Loucy (cell line): ENCODE measurements around the gene DAG1.

Experiments
- H2AFZ ChIP-seq: fragments of 200-600 bp; sonication (generic); 2 replicates; pipeline ENCODE4 v1.6.0; 2016; ENCODE audit warnings: antibody characterized with exemption, mild to moderate bottlenecking, low read length, moderate library complexity
- H3F3A ChIP-seq: fragments of 200-600 bp; 2 replicates; pipeline ENCODE4 v1.6.0; 2016; ENCODE audit warnings: antibody characterized with exemption, low read depth, mild to moderate bottlenecking
- H3K27me3 ChIP-seq: fragments of 200-600 bp; sonication (generic); 2 replicates; pipeline ENCODE4 v1.6.1; 2014; ENCODE audit warnings: low read length, mild to moderate bottlenecking; ENCODE audit not compliant: insufficient read depth, poor library complexity, severe bottlenecking
- H3K36me3 ChIP-seq: fragments of 200-600 bp; sonication (generic); 2 replicates; pipeline ENCODE4 v1.6.1; 2016; ENCODE audit warnings: low read length; ENCODE audit not compliant: insufficient read depth
- H3K4me1 ChIP-seq: fragments of 200-600 bp; sonication (generic); 2 replicates; pipeline ENCODE4 v1.5.1; 2014; ENCODE audit warnings: low read length, mild to moderate bottlenecking; ENCODE audit not compliant: insufficient read depth, poor library complexity, severe bottlenecking
- H3K4me2 ChIP-seq: fragments of 200-600 bp; sonication (generic); 2 replicates; pipeline ENCODE4 v1.6.0; 2014; ENCODE audit warnings: antibody characterized with exemption, low read length, low read depth, mild to moderate bottlenecking; ENCODE audit not compliant: poor library complexity, severe bottlenecking
- H3K4me3 ChIP-seq: fragments of 200-600 bp; sonication (generic); 2 replicates; pipeline ENCODE4 v1.5.1; 2014; ENCODE audit warnings: low read length, mild to moderate bottlenecking, mixed read lengths; ENCODE audit not compliant: poor library complexity, severe bottlenecking
- H3K79me2 ChIP-seq: fragments of 200-600 bp; sonication (generic); 2 replicates; pipeline ENCODE4 v1.6.1; 2014; ENCODE audit warnings: low read length; ENCODE audit not compliant: insufficient read depth
- H3K9ac ChIP-seq: fragments of 200-600 bp; sonication (generic); 2 replicates; pipeline ENCODE4 v1.6.0; 2014; ENCODE audit warnings: mild to moderate bottlenecking, low read depth, low read length, moderate library complexity; ENCODE audit not compliant: poor library complexity, severe bottlenecking
- H3K9me2 ChIP-seq: fragments of 200-600 bp; sonication (generic); replicated peaks from 2 replicates; pipeline ENCODE4 v1.6.1; 2016; ENCODE audit warnings: low read depth, low read length, mixed read lengths
- H3K9me3 ChIP-seq: fragments of 200-600 bp; sonication (generic); 2 replicates; pipeline ENCODE4 v1.6.1; 2014; ENCODE audit warnings: mild to moderate bottlenecking, antibody characterized with exemption, low read length, low read depth; ENCODE audit not compliant: insufficient read depth
- H4K20me1 ChIP-seq: fragments of 200-600 bp; sonication (generic); 2 replicates; pipeline ENCODE4 v1.6.0; 2014; ENCODE audit warnings: antibody characterized with exemption, low read length, mild to moderate bottlenecking; ENCODE audit not compliant: insufficient read depth, poor library complexity, severe bottlenecking
- EZH2phosphoT487 ChIP-seq: fragments of 200-600 bp; IDR thresholded peaks from 2 replicates; pipeline ENCODE4 v1.6.1; 2018; ENCODE audit warnings: antibody characterized with exemption, mild to moderate bottlenecking, moderate library complexity, borderline replicate concordance
- TF ChIP-seq, protein P1 (sequence below): fragments of 200-600 bp; sonication (generic); conservative IDR thresholded peaks from 2 replicates; pipeline ENCODE4 v1.5.1; 2014; ENCODE audit warnings: mild to moderate bottlenecking, antibody characterized with exemption, low read length

DAG1 gene

DNA sequence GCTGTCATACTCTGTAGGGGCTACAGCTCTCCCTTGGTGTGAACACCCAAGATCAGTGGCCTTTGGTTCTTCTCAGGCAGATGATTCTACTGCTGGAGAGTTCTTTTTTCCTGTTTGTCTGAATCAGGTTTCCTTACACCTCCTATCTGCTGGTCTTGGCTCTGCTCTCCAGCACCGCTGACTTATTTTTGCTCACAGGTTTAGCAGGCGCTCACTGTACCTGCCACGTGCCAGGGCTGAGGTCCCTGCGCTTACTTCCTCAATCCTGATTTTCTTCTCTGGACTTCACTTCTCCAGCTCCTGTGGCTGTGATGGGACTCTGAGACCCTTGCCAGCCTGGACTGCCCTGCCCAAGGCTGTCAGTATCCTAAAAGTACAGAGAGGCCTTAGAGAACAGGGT lies 93.7 kb downstream of the DAG1 start:
- Histone ChIP-seq H3K9ac (no peak overlapping the region), H3K9me3 (no peaks in the 10 kb centered on the region), H3K9me2 (no peaks in the 10 kb centered on the region), H3K27me3 (no peaks in the 10 kb centered on the region), H3K4me3 (no peak overlapping the region), H3K4me2 (no peak overlapping the region), H3K4me1 (no peaks in the 10 kb centered on the region), H4K20me1 (no peaks in the 10 kb centered on the region), H3F3A (no peaks in the 10 kb centered on the region), H3K36me3 (no peaks in the 10 kb centered on the region), H3K79me2 (no peaks in the 10 kb centered on the region), H2AFZ (no peak overlapping the region)
- TF ChIP-seq EZH2phosphoT487, result no peak
- TF ChIP-seq, protein P1, sequence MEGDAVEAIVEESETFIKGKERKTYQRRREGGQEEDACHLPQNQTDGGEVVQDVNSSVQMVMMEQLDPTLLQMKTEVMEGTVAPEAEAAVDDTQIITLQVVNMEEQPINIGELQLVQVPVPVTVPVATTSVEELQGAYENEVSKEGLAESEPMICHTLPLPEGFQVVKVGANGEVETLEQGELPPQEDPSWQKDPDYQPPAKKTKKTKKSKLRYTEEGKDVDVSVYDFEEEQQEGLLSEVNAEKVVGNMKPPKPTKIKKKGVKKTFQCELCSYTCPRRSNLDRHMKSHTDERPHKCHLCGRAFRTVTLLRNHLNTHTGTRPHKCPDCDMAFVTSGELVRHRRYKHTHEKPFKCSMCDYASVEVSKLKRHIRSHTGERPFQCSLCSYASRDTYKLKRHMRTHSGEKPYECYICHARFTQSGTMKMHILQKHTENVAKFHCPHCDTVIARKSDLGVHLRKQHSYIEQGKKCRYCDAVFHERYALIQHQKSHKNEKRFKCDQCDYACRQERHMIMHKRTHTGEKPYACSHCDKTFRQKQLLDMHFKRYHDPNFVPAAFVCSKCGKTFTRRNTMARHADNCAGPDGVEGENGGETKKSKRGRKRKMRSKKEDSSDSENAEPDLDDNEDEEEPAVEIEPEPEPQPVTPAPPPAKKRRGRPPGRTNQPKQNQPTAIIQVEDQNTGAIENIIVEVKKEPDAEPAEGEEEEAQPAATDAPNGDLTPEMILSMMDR, result no peak

DNA sequence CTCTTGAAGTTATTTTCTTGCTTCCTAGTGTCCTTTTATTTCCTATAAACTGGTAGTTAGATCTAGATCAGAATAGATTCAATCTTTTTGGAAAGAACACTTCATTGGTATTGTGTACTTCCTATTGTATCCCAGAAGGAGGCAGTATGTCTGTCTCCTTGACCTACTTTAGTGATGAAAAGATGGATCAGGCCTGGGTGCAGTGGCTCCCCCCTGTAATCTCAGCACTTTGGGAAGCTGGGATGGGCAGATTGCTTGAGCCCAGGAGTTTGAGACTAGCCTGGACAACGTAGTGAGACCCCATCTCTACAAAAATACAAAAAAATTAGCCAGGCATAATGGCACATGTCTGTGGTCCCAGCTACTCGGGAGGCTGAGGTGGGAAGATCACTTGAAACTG lies 96.2 kb downstream of the DAG1 start:
- Histone ChIP-seq H3K4me2 (no peak overlapping the region), H3K79me2 (no peaks in the 10 kb centered on the region), H3K4me1 (no peaks in the 10 kb centered on the region), H3K9me2 (no peaks in the 10 kb centered on the region), H3K36me3 (no peaks in the 10 kb centered on the region), H3K4me3 (no peak overlapping the region), H3K9ac (no peak overlapping the region), H3F3A (no peaks in the 10 kb centered on the region), H4K20me1 (no peaks in the 10 kb centered on the region), H3K9me3 (no peaks in the 10 kb centered on the region), H3K27me3 (no peaks in the 10 kb centered on the region), H2AFZ (no peak overlapping the region)
- TF ChIP-seq, protein P1, result peak; percentile 70
- TF ChIP-seq EZH2phosphoT487, result no peak

DNA sequence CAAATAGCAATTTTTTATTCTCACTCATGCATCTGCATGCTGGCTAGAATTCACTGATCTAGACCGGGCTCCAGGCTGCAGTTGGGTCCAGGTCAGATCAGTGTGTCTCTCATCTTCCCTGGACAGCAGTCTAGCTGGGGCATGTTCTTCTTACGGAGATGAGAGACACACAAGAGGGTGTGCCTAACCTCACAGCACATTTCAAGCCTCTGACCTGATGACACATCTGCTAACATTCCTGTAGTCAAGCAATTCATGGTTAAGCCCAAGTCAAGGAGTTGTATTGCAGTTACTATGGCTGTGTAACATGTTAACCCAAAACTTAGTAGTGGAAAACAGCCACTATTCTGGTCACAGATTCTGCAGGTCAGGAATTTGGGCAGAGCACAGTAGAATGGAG lies 97.3 kb downstream of the DAG1 start:
- no peak overlapping the region for H3K4me3 ChIP-seq
- H3K79me2 ChIP-seq, result no peaks in the 10 kb centered on the region
- no peaks in the 10 kb centered on the region for H3K36me3 ChIP-seq
- no peaks in the 10 kb centered on the region for H3K27me3 ChIP-seq
- H3K9ac ChIP-seq, result no peak overlapping the region
- no peaks in the 10 kb centered on the region for H3K4me1 ChIP-seq
- TF ChIP-seq, protein P1, result no peak
- TF ChIP-seq EZH2phosphoT487, result no peak
- no peaks in the 10 kb centered on the region for H3K9me2 ChIP-seq
- no peaks in the 10 kb centered on the region for H4K20me1 ChIP-seq
- no peaks in the 10 kb centered on the region for H3K9me3 ChIP-seq
- no peaks in the 10 kb centered on the region for H3F3A ChIP-seq
- no peak overlapping the region for H3K4me2 ChIP-seq
- no peak overlapping the region for H2AFZ ChIP-seq
